NCI-H1092 (cell line): ENCODE results near the gene BLCAP.
"Not testable (repeated sequence)": the region's sequence is repeated elsewhere in the genome, so short reads cannot be mapped to it uniquely, and the experiment has no call there.

Source experiments
- DNase-seq: peaks from one replicate; lab custom pipeline; 2025; lab: John Stamatoyannopoulos, UW

The BLCAP gene

GRCh38 chr20:37527638-37528445 lies at the start of gene BLCAP:
TSS of gene BLCAP (minus strand) at chr20:37527876. CDS start at chr20:37519174, 8,702 bp downstream.
- DNase-seq, result peak; percentile 87

- not testable (repeated sequence) for DNase-seq
Measured at GRCh38 chr20:37577436-37577835, 49.8 kb upstream of the BLCAP start.

GRCh38 chr20:37576911-37577310 lies 49.2 kb upstream of the BLCAP start:
- no peak for DNase-seq

GRCh38 chr20:37575884-37576283 lies 48.2 kb upstream of the BLCAP start:
- DNase-seq, result no peak

- DNase-seq, result no peak
Measured at GRCh38 chr20:37574199-37574890, 46.7 kb upstream of the BLCAP start.

GRCh38 chr20:37573626-37574198 lies 46.0 kb upstream of the BLCAP start:
- no peak for DNase-seq

GRCh38 chr20:37571033-37571432 lies 43.4 kb upstream of the BLCAP start:
- no peak for DNase-seq

GRCh38 chr20:37570419-37570818 lies 42.7 kb upstream of the BLCAP start:
- no peak for DNase-seq

GRCh38 chr20:37567671-37568588 lies 40.3 kb upstream of the BLCAP start:
- peak; percentile 77 for DNase-seq

GRCh38 chr20:37567331-37567665 lies 39.6 kb upstream of the BLCAP start:
- peak; percentile 43 for DNase-seq

- no peak for DNase-seq
Measured at GRCh38 chr20:37566590-37567330, 39.1 kb upstream of the BLCAP start.

- DNase-seq, result peak; percentile 47
Measured at GRCh38 chr20:37565134-37565811, 37.6 kb upstream of the BLCAP start.

- DNase-seq, result peak; percentile 57
Measured at GRCh38 chr20:37564388-37565133, 36.9 kb upstream of the BLCAP start.

- DNase-seq, result no peak
Measured at GRCh38 chr20:37564016-37564387, 36.3 kb upstream of the BLCAP start.

- DNase-seq, result no peak
Measured at GRCh38 chr20:37562695-37563480, 35.2 kb upstream of the BLCAP start.

- DNase-seq, result no peak
Measured at GRCh38 chr20:37560629-37561028, 33.0 kb upstream of the BLCAP start.

GRCh38 chr20:37559312-37560027 lies 31.8 kb upstream of the BLCAP start:
- DNase-seq, result no peak

GRCh38 chr20:37558779-37559178 lies 31.1 kb upstream of the BLCAP start:
- no peak for DNase-seq

GRCh38 chr20:37558306-37558705 lies 30.6 kb upstream of the BLCAP start:
- no peak for DNase-seq
